ENCODE results near the gene DACH1.
A peak's percentile ranks its signal among the peaks of the same experiment; 100 is the strongest.
"Not testable (repeated sequence)": the region's sequence is repeated elsewhere in the genome, so short reads cannot be mapped to it uniquely, and the experiment has no call there.

Gene DACH1

DNA sequence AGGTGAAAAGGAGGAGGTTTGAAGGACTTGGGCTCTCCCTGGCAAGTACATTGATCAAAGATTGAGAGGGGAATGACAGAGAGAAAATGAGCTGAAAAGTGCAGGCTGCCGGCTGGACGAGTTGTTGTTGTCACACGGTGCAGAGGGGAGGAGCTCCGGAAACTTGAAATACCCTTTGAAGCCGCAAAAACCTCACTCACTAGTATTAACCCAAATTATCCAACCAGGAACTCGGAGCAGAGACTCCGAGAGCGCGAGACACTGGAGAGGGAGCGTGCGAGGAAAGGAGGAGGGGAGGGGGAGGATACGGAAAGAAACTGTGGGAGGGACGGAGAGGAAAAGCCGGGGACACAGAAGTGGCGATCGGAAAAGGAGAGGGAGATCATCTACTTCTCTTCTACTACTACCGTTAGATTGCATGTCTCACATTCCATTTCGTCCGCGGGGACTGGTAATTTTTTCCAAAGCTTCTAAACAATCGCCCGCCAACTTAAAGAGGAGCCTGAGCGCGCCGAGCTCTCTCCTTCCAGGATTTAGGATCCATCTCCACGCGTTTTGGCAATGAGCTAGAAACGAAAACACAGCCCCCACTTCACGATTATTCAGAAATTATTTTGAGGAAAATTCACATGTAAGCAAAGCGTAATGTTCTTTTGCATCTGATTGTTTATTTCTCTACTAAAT is at the start of gene DACH1:
DACH1 (minus strand) TSS at position 74 of the 684 bp plus-strand sequence.
- no peak for DNase-seq (ENCODE audit: low read depth, low spot score)
- no peak within 1 kb of the TSS for H3K9ac ChIP-seq (ENCODE audit: insufficient read length)
- H3K9me3 ChIP-seq (ENCODE audit: low read depth, low read length) = no peaks in the 10 kb centered on the region
- no peak for TF ChIP-seq EZH2 (IDR thresholded peaks at IDR 0.05)
- TF ChIP-seq POLR2AphosphoS5 (IDR thresholded peaks at IDR 0.05; ENCODE audit: borderline replicate concordance, low read depth, low read length) = no peak
- no peak for TF ChIP-seq FOXP2 (optimal IDR thresholded peaks at IDR 0.05; ENCODE audit: control extremely low read depth, extremely low read length, insufficient read depth)
- no peak within 1 kb of the TSS for H3K27ac ChIP-seq
- no peaks in the 10 kb centered on the region for H3K36me3 ChIP-seq (ENCODE audit: insufficient read depth, low read length)
- H3K4me3 ChIP-seq = peak within 1 kb of the TSS; percentile 76

DNA sequence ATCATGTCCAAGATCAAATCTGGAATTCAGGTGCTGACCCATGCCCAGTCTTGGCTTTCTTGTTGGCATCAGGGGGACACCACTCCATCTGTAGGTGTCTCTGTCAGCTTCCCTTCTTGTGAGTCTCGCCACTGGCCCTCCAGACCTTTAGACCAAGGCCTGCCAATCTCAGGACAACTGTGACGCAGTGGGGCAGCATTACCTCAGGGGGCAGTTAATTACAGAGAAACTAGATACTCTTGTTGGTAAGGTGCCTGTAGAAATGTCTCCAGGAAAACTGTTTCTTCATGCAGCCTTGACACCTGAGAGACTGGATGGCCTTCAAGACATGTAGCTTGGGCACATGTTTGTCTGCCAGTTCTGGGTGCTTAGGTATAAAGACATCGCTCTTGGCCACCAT is 46.7 kb upstream of the DACH1 start:
- Histone ChIP-seq H3K9ac (ENCODE audit: insufficient read length) (no peak overlapping the region), H3K36me3 (ENCODE audit: insufficient read depth, low read length) (no peaks in the 10 kb centered on the region), H3K27ac (no peak overlapping the region), H3K4me3 (no peak overlapping the region), H3K9me3 (ENCODE audit: low read depth, low read length) (no peaks in the 10 kb centered on the region)
- DNase-seq (ENCODE audit: low read depth, low spot score) = no peak
- TF ChIP-seq FOXP2 (optimal IDR thresholded peaks at IDR 0.05; ENCODE audit: control extremely low read depth, extremely low read length, insufficient read depth) (no peak), EZH2 (IDR thresholded peaks at IDR 0.05) (no peak), POLR2AphosphoS5 (IDR thresholded peaks at IDR 0.05; ENCODE audit: borderline replicate concordance, low read depth, low read length) (no peak)

DNA sequence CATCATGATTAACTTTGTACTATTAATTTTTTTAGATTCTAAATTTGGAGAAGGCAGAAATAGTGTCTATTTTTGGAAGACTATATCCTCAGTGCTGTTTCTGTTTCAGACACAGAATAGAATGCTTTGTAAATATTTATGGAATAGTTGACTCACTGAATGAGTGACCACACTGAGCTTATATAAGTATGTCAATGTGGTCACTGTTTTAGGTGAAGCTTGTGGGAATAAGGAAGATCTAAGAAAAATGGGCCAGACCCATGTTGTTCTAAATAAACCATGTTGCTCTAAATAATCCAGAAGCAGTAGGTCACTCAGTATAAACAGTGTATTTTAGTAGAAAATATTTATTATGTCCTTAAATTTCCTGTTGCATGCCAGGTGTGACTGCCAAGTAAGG is 45.5 kb upstream of the DACH1 start:
- no peak overlapping the region for H3K9ac ChIP-seq (ENCODE audit: insufficient read length)
- TF ChIP-seq FOXP2 (optimal IDR thresholded peaks at IDR 0.05; ENCODE audit: control extremely low read depth, extremely low read length, insufficient read depth) (no peak), EZH2 (IDR thresholded peaks at IDR 0.05) (no peak), POLR2AphosphoS5 (IDR thresholded peaks at IDR 0.05; ENCODE audit: borderline replicate concordance, low read depth, low read length) (no peak)
- no peak overlapping the region for H3K4me3 ChIP-seq
- no peak for DNase-seq (ENCODE audit: low read depth, low spot score)
- no peaks in the 10 kb centered on the region for H3K36me3 ChIP-seq (ENCODE audit: insufficient read depth, low read length)
- no peaks in the 10 kb centered on the region for H3K9me3 ChIP-seq (ENCODE audit: low read depth, low read length)
- no peak overlapping the region for H3K27ac ChIP-seq

DNA sequence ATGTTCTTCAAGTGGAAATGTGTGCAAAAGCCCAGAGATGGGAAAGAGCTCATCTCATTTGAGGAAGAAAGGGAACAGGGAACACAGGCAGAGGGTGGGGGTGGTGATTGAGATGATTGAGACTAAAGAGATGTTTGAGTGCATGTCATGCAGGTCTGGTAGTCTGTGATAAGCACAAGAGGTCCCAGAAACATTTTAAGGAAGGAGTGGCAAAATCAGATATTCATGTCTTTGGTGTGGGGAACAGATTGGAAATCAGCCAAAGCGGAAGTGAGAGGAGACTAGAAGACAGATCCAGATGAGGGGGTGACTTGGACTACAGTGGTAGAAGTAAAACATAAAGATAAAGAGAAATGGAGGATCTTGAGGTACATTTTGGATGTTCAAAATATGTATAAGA is 39.4 kb upstream of the DACH1 start:
- Histone ChIP-seq H3K4me3 (no peak overlapping the region), H3K36me3 (ENCODE audit: insufficient read depth, low read length) (no peaks in the 10 kb centered on the region)

DNA sequence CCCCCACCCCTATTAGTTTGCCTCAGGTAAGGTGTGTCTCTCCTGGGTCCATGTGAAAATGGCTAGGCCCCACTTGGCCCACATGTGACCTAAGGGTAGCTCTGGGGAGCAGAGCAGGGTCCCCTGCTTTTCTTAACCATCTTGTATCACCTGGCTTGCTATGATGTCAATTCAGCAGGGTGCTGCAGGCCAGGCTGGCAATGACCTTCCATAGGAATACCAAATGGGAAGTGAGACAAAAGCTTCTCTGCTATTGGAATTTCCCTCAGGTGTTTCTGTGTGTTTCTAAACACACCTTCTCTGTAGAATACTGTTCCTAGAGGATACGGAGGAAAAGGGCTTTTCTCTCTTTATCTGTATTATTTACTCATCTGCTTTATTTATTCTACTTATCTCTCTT is 35.7 kb upstream of the DACH1 start:
- no peaks in the 10 kb centered on the region for H3K36me3 ChIP-seq (ENCODE audit: insufficient read depth, low read length)
- no peak overlapping the region for H3K4me3 ChIP-seq
- no peak overlapping the region for H3K9ac ChIP-seq (ENCODE audit: insufficient read length)
- TF ChIP-seq EZH2 (IDR thresholded peaks at IDR 0.05) (no peak), POLR2AphosphoS5 (IDR thresholded peaks at IDR 0.05; ENCODE audit: borderline replicate concordance, low read depth, low read length) (no peak), FOXP2 (optimal IDR thresholded peaks at IDR 0.05; ENCODE audit: control extremely low read depth, extremely low read length, insufficient read depth) (no peak)
- DNase-seq (ENCODE audit: low read depth, low spot score) = no peak
- H3K27ac ChIP-seq = no peak overlapping the region
- H3K9me3 ChIP-seq (ENCODE audit: low read depth, low read length) = no peaks in the 10 kb centered on the region

More for the DNA sequence above, 39.4 kb upstream of the DACH1 start:
- no peak for TF ChIP-seq POLR2AphosphoS5 (IDR thresholded peaks at IDR 0.05; ENCODE audit: borderline replicate concordance, low read depth, low read length)
- Histone ChIP-seq H3K27ac (no peak overlapping the region), H3K9me3 (ENCODE audit: low read depth, low read length) (no peaks in the 10 kb centered on the region), H3K9ac (ENCODE audit: insufficient read length) (no peak overlapping the region)
- no peak for DNase-seq (ENCODE audit: low read depth, low spot score)

DNA sequence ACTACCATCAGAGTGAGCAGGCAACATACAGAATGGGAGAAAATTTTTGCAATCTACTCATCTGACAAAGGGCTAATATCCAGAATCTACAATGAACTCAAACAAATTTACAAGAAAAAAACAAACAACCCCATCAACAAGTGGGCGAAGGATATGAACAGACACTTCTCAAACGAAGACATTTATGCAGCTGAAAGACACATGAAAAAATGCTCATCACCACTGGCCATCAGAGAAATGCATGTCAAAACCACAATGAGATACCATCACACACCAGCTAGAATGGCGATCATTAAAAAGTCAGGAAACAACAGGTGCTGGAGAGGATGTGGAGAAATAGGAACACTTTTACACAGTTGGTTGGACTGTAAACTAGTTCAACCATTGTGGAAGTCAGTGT is 26.5 kb upstream of the DACH1 start:
- not testable (repeated sequence) for H3K36me3 ChIP-seq (ENCODE audit: insufficient read depth, low read length); H3K27ac ChIP-seq; H3K9me3 ChIP-seq (ENCODE audit: low read depth, low read length); H3K9ac ChIP-seq (ENCODE audit: insufficient read length); DNase-seq (ENCODE audit: low read depth, low spot score); H3K4me3 ChIP-seq

DNA sequence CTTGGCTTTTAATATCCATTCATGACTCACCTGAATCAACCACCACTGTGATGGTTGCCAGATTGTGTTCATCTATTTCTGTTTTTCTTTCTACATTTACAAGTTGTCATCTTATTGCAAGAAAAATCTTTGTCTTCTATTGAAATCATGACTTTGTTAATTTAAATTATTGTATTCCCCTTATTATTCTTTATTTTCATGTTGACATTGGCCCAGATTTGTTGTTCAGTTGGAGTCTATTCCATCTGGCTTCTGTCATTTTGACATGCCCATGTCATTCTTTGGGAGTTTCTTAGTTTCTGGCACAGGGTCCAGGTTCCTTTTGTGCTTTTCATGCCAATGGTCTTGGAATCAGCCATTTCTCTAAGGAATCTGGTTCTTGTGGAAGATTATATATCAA is 19.9 kb upstream of the DACH1 start:
- DNase-seq (ENCODE audit: low read depth, low spot score) = no peak
- Histone ChIP-seq H3K9me3 (ENCODE audit: low read depth, low read length) (no peaks in the 10 kb centered on the region), H3K36me3 (ENCODE audit: insufficient read depth, low read length) (no peaks in the 10 kb centered on the region), H3K9ac (ENCODE audit: insufficient read length) (no peak overlapping the region), H3K4me3 (no peak overlapping the region), H3K27ac (no peak overlapping the region)
- TF ChIP-seq EZH2 (IDR thresholded peaks at IDR 0.05) (no peak), FOXP2 (optimal IDR thresholded peaks at IDR 0.05; ENCODE audit: control extremely low read depth, extremely low read length, insufficient read depth) (no peak), POLR2AphosphoS5 (IDR thresholded peaks at IDR 0.05; ENCODE audit: borderline replicate concordance, low read depth, low read length) (no peak)

DNA sequence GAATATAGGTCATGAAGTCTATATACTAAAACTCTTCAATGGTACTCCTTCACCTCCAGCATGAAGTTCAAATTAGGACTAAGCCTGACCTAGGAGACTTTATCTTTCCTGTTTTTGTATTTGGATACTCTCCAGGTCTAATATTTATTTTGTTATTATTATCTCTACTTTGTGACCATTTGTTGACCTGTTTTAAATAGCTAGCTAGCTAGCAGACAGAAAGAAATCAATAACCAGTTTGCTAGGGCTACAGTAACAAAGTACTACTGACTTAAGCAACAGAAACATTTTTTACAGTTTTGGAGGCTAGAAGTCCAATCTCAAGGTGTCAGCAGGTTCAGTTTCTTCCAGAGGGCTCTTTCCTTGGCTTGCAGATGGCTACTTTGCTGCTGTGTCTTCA is 15.1 kb upstream of the DACH1 start:
- Histone ChIP-seq H3K27ac (no peak overlapping the region), H3K4me3 (no peak overlapping the region)
- no peak for TF ChIP-seq EZH2 (IDR thresholded peaks at IDR 0.05)
- TF ChIP-seq FOXP2 (optimal IDR thresholded peaks at IDR 0.05; ENCODE audit: control extremely low read depth, extremely low read length, insufficient read depth) = no peak
- TF ChIP-seq POLR2AphosphoS5 (IDR thresholded peaks at IDR 0.05; ENCODE audit: borderline replicate concordance, low read depth, low read length) = no peak

DNA sequence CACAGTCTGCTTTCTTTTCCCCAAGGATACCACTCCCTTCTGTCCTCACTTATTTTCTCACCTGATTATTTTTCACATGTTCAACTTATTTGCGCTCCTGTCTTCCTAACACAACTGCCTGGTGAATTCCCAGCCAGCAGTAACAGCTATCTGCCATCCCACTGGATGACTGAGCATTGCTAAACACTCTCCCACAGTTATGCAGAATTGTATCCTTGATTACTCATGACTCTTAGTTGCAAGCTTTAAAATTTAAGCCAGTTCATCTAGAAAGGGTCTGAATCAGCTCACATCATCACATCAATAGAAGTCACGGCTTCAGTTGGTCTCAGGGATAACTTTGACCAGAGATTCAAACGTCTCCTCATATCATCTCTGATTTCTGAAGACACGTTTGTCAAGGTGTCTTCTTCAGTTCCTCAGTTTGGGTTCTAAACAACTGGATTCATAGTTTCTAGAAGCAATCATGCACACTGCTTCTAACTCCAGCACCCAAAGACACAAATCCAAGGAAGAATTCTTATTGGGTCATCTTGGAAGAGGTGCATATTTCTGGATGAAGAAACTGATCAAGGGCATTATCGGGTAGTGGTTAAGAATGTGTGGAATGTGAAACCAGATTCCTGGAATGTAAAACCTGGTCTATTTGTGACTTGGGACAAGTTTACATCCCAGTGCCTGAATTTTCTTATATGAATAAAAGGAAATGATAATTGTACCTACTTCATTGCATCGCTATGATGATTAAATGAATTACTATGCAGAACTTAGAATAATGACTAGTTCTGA is 13.9 kb upstream of the DACH1 start:
- no peak for DNase-seq (ENCODE audit: low read depth, low spot score)

More for the DNA sequence above, 15.1 kb upstream of the DACH1 start:
- DNase-seq (ENCODE audit: low read depth, low spot score) = no peak
- H3K36me3 ChIP-seq (ENCODE audit: insufficient read depth, low read length) = no peaks in the 10 kb centered on the region
- H3K9ac ChIP-seq (ENCODE audit: insufficient read length) = no peak overlapping the region
- no peaks in the 10 kb centered on the region for H3K9me3 ChIP-seq (ENCODE audit: low read depth, low read length)

More for the DNA sequence above, 13.9 kb upstream of the DACH1 start:
- H3K9ac ChIP-seq (ENCODE audit: insufficient read length) = no peak overlapping the region
- no peaks in the 10 kb centered on the region for H3K36me3 ChIP-seq (ENCODE audit: insufficient read depth, low read length)
- TF ChIP-seq FOXP2 (optimal IDR thresholded peaks at IDR 0.05; ENCODE audit: control extremely low read depth, extremely low read length, insufficient read depth) (no peak), EZH2 (IDR thresholded peaks at IDR 0.05) (no peak), POLR2AphosphoS5 (IDR thresholded peaks at IDR 0.05; ENCODE audit: borderline replicate concordance, low read depth, low read length) (no peak)
- no peak overlapping the region for H3K27ac ChIP-seq
- H3K4me3 ChIP-seq = no peak overlapping the region
- no peaks in the 10 kb centered on the region for H3K9me3 ChIP-seq (ENCODE audit: low read depth, low read length)
